Body of pancreas (tissue), 4 donors: Measurements from ENCODE around the gene SREBF2. TPM values are rescaled to one million over a fixed set of nuclear protein-coding genes. Genes with fewer than 3 reads are reported as not detected.
"Not testable (repeated sequence)": the region's sequence is repeated elsewhere in the genome, so short reads cannot be mapped to it uniquely, and the experiment has no call there.

Source experiments
- ATAC-seq: fragments of 150-250 bp; one replicate; pipeline ENCODE4 v1.9.1; 2016
- DNase-seq, 4 donors: peaks; one replicate each; pipeline ENCODE4 v3.0.0-alpha.2; 2019
- H3K27ac ChIP-seq, 4 donors: fragments of 200-600 bp; sonication (generic); 1 replicate in 3 of 4; 2 replicates in 1 of 4; pipeline versions ENCODE4 v1.5.1 to v1.6.1; 2016 to 2019; ENCODE audit warnings: mild to moderate bottlenecking in 1 of 4, mixed read lengths in 1 of 4, moderate library complexity in 1 of 4
- H3K27me3 ChIP-seq, 2 donors: fragments of 200-600 bp; sonication (generic); one replicate each; pipeline ENCODE4 v1.6.0; 2016; ENCODE audit warnings: mild to moderate bottlenecking in 1 of 2
- H3K36me3 ChIP-seq, 2 donors: fragments of 200-600 bp; sonication (generic); replicated peaks in 1 of 2; 2 replicates each; pipeline ENCODE4 v1.5.1; 2016; ENCODE audit warnings: low read depth in 2 of 2; ENCODE audit not compliant: insufficient read depth in 1 of 2
- H3K4me1 ChIP-seq: fragments of 200-600 bp; sonication (generic); one replicate; pipeline ENCODE4 v1.6.0; 2016
- H3K4me3 ChIP-seq, 2 donors: fragments of 200-600 bp; sonication (generic); 1 replicate in 1 of 2; 2 replicates in 1 of 2; pipeline ENCODE4 v1.5.1; 2016 to 2019
- H3K9me3 ChIP-seq, 3 donors: fragments of 200-600 bp; sonication (generic); 1 replicate in 2 of 3; 2 replicates in 1 of 3; pipeline ENCODE4 v1.5.1; 2016
- POLR2A ChIP-seq, 3 donors: fragments of 450-650 bp; IDR thresholded peaks; one replicate each; pipeline ENCODE4 v1.6.1; 2016; ENCODE audit warnings: antibody characterized with exemption in 3 of 3, mild to moderate bottlenecking in 2 of 3
- WGBS, 2 donors: methylation state at CpG; one replicate each; pipeline ENCODE4 v1.1.5; 2017; 5-methylcytosine and 5-hydroxymethylcytosine counted together
- intact Hi-C: fragments of 100-400 bp; cut with DNase I; formaldehyde crosslinking; loops from one replicate; pipeline ENCODE4 v1.15.1; 2023
- total RNA-seq, 2 donors: library from RNA; depleted of rRNA; stranded (reverse); fragments of >200 nt; gene quantifications; one replicate each; pipeline ENCODE4 v1.1.0, GENCODE V29; 2016
- TF ChIP-seq, protein P1 (sequence below), 7 experiments: fragments of 450-650 bp in 4 of 7; fragments of 200-600 bp in 3 of 7; sonication (generic) in 3 of 7; IDR thresholded peaks; one replicate each; pipeline ENCODE4 v1.5.1; 2016 to 2019; ENCODE audit warnings: antibody characterized with exemption in 7 of 7

The SREBF2 gene
- total RNA-seq, 2 donors from 2014 or later: 40.2 to 68.6 TPM

- peaks cover 3 to 9% of the 10 kb centered on the region in 2 donors for H3K36me3 ChIP-seq
- H3K4me1 ChIP-seq: peaks cover 5% of the 10 kb centered on the region
- DNase-seq (no peak), ATAC-seq (no peak)
- TF ChIP-seq POLR2A (IDR thresholded peaks at IDR 0.05): no peak
- TF ChIP-seq, protein P1, sequence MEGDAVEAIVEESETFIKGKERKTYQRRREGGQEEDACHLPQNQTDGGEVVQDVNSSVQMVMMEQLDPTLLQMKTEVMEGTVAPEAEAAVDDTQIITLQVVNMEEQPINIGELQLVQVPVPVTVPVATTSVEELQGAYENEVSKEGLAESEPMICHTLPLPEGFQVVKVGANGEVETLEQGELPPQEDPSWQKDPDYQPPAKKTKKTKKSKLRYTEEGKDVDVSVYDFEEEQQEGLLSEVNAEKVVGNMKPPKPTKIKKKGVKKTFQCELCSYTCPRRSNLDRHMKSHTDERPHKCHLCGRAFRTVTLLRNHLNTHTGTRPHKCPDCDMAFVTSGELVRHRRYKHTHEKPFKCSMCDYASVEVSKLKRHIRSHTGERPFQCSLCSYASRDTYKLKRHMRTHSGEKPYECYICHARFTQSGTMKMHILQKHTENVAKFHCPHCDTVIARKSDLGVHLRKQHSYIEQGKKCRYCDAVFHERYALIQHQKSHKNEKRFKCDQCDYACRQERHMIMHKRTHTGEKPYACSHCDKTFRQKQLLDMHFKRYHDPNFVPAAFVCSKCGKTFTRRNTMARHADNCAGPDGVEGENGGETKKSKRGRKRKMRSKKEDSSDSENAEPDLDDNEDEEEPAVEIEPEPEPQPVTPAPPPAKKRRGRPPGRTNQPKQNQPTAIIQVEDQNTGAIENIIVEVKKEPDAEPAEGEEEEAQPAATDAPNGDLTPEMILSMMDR (IDR thresholded peaks at IDR 0.05): no peak
- intact Hi-C loops: no loop called here
- WGBS, 2 donors: 75 to 81% methylated on average over 2 of the region's 2 CpGs
- H3K27ac ChIP-seq: no peak overlapping the region
- no peaks in the 10 kb centered on the region for H3K9me3 ChIP-seq
- H3K27me3 ChIP-seq: no peaks in the 10 kb centered on the region
- no peak overlapping the region for H3K4me3 ChIP-seq
Measured at GRCh38 chr22:41863472-41863871, 30.6 kb downstream of the SREBF2 start.

DNA sequence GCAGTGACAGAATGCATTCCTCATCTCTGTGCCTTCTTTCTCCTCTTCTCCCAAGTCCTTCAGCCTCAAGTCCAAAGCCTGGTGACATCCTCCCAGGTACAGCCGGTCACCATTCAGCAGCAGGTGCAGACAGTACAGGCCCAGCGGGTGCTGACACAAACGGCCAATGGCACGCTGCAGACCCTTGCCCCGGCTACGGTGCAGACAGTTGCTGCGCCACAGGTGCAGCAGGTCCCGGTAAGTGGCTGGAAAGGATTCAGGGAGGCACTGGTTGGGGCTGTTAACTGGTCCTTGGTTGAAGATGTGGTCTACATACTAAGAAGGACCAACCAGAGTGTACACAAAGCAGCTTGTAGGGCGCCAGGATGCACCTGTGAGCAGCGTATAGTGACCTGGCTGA lies 35.7 kb downstream of the SREBF2 start:
- Histone ChIP-seq H3K9me3 (no peaks in the 10 kb centered on the region), H3K4me3 (no peak overlapping the region), H3K36me3 (peaks cover 6 to 26% of the 10 kb centered on the region in 2 donors), H3K27me3 (no peaks in the 10 kb centered on the region), H3K27ac (no peak overlapping the region), H3K4me1 (no peaks in the 10 kb centered on the region)
- ATAC-seq: no peak
- no peak for DNase-seq
- TF ChIP-seq POLR2A (IDR thresholded peaks at IDR 0.05): no peak
- TF ChIP-seq, protein P1 (IDR thresholded peaks at IDR 0.05): no peak
- WGBS, 2 donors: 84 to 89% methylated on average over 9 of the region's 10 CpGs
- intact Hi-C loops: no loop called here

DNA sequence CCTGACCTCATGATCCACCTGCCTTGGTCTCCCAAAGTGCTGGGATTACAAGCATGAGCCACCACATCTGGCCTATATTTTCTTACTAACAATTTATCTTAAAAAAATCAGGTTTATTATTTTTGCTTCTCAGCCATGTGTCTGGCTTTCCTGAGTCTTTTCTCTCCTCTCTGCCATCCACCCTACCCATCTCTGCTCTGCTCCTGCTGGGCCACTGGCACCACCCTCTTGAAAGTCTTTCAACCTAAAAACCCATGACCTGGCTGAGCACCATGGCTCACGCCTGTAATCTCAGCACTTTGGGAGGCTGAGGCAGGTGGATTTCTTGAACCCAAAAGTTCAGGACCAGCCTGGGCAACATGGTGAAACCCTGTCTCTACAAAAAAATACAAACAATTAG lies 37.2 kb downstream of the SREBF2 start:
- H3K27ac ChIP-seq, intact Hi-C loops, DNase-seq, H3K4me3 ChIP-seq, ATAC-seq, H3K27me3 ChIP-seq, H3K9me3 ChIP-seq, H3K4me1 ChIP-seq: not testable (repeated sequence)
- H3K36me3 ChIP-seq: peaks cover 6 to 28% of the 10 kb centered on the region in 2 donors
- WGBS, 2 donors: 85 to 90% methylated on average over 1 of the region's 1 CpG

DNA sequence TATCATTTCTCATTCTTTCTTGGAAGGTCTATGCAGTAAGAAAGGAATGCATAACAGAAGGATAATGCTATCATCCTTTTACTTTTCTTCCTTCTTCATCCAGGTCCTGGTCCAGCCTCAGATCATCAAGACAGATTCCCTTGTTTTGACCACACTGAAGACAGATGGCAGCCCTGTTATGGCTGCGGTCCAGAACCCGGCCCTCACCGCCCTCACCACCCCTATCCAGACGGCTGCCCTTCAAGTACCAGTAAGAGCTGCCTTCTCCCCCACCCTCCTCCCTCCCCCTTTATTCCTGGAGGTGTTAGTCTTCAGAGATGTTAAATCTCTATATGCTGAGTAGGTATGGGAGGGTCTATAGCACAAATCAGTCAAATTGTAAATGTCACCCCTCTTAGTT lies 37.9 kb downstream of the SREBF2 start:
- ATAC-seq (no peak), DNase-seq (no peak)
- H3K9me3 ChIP-seq: no peaks in the 10 kb centered on the region
- H3K27me3 ChIP-seq: no peaks in the 10 kb centered on the region
- H3K4me3 ChIP-seq: no peak overlapping the region
- no peaks in the 10 kb centered on the region for H3K4me1 ChIP-seq
- TF ChIP-seq, protein P1 (IDR thresholded peaks at IDR 0.05): no peak
- no peak for TF ChIP-seq POLR2A (IDR thresholded peaks at IDR 0.05)
- H3K36me3 ChIP-seq: peaks cover 6 to 30% of the 10 kb centered on the region in 2 donors
- no peak overlapping the region for H3K27ac ChIP-seq
- 79 to 85% methylated on average over 4 of the region's 4 CpGs for WGBS, 2 donors
- intact Hi-C loops: no loop called here

DNA sequence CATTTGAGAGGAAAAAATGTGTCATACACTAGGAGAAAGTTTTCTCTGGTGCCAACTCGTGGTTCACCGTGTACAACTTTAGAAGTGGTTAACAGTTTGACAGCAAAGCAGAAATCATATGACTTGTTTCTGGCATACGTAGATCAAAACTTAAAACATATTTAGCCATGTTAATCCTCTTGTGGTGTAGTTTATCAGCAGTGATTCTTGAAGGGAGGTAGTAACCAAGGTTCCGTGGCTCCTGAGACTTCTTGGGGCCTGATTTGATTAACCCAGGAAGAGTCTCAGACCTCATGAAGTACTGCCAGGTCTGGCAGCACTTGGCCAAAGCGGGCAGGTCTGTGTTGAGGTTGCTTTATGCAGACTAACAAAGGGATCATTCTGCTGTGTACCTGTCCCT lies 40.5 kb downstream of the SREBF2 start:
- intact Hi-C loops: no loop called here
- no peak for DNase-seq
- no peaks in the 10 kb centered on the region for H3K9me3 ChIP-seq
- no peak overlapping the region for H3K4me3 ChIP-seq
- ATAC-seq: no peak
- H3K27ac ChIP-seq: no peak overlapping the region
- no peaks in the 10 kb centered on the region for H3K4me1 ChIP-seq
- TF ChIP-seq POLR2A (IDR thresholded peaks at IDR 0.05): no peak
- TF ChIP-seq, protein P1 (IDR thresholded peaks at IDR 0.05): no peak
- peaks cover 4 to 33% of the 10 kb centered on the region in 2 donors for H3K36me3 ChIP-seq
- no peaks in the 10 kb centered on the region for H3K27me3 ChIP-seq
- WGBS, 2 donors: 61 to 74% methylated on average over 5 of the region's 5 CpGs
